Right cardiac atrium (tissue), 5 donors: Measurements from ENCODE around the gene FAM162A. TPM values are rescaled to one million over a fixed set of nuclear protein-coding genes. Genes with fewer than 3 reads are reported as not detected.
A peak's percentile ranks its signal among the peaks of the same experiment; 100 is the strongest.

Source experiments
- ATAC-seq, 2 donors: fragments of 200-7000 bp; cut with Tn5 transposase; one replicate each; pipeline versions ENCODE4 v1.8.0 to v1.9.1; 2020; ENCODE audit warnings: moderate library complexity in 2 of 2, mild to moderate bottlenecking in 1 of 2
- DNase-seq, 3 donors: peaks; one replicate each; pipeline ENCODE4 v3.0.0-alpha.2; 2020
- H3K27ac ChIP-seq: one replicate; pipeline ENCODE4 v1.5.1; 2013; ENCODE audit warnings: mild to moderate bottlenecking, low read length, control low read depth, moderate library complexity
- H3K27me3 ChIP-seq: one replicate; pipeline ENCODE4 v1.6.1; 2013; ENCODE audit not compliant: control insufficient read depth, insufficient read depth
- H3K4me1 ChIP-seq: one replicate; pipeline ENCODE4 v1.6.1; 2013; ENCODE audit warnings: low read length; ENCODE audit not compliant: control insufficient read depth, insufficient read depth
- H3K4me3 ChIP-seq: one replicate; pipeline ENCODE4 v1.5.1; 2013; ENCODE audit warnings: low read length, control low read depth
- H3K9me3 ChIP-seq: one replicate; pipeline ENCODE4 v1.6.1; 2013; ENCODE audit warnings: low read length; ENCODE audit not compliant: control insufficient read depth
- WGBS: extraction: QIAGEN DNeasy Blood & Tissue Kit; methylation state at CpG from one replicate; pipeline ENCODE4 v1.1.7; 2013; 5-methylcytosine and 5-hydroxymethylcytosine counted together
- intact Hi-C, 4 donors: fragments of 100-400 bp; cut with DNase I; formaldehyde crosslinking; loops; one replicate each; pipeline versions ENCODE4 v1.11.0 to v1.14.0; 2022 to 2023
- polyA plus RNA-seq: library from polyadenylated mRNA; stranded (reverse); fragments of 200-250 nt; gene quantifications from one replicate; pipeline ENCODE4 v1.2.3, GENCODE V29; 2013
- total RNA-seq, 4 donors: library from RNA; stranded (reverse); fragmentation: NEBNext Ultra II Directional; extraction: Animal tissue kit (Norgen Biotek cat#: 25700); gene quantifications; one replicate each; pipeline ENCODE4 v1.2.1, GENCODE V29; 2021
- donor health status: healthy with polysubstance abuse.
- donor health status: DM: no; HTN: yes; CAD: no.
- donor health status: DM: no; HTN: no; CAD: no.
- donor health status: DM: no; HTN: yes; CAD: no; lungs with severe emphysema.
- donor health status: DM: yes; HTN: yes; CAD: no.

The FAM162A gene
- total and polyA plus RNA-seq, 5 donors = 134 to 300 (median 155) TPM

- H3K27ac ChIP-seq = no peak overlapping the region
- no peaks in the 10 kb centered on the region for H3K9me3 ChIP-seq
- H3K27me3 ChIP-seq = no peaks in the 10 kb centered on the region
- DNase-seq (no peak), ATAC-seq (no peak)
- no peak overlapping the region for H3K4me3 ChIP-seq
- H3K4me1 ChIP-seq = no peaks in the 10 kb centered on the region
- intact Hi-C loops = no loop called here
- 83% methylated on average over 6 of the region's 6 CpGs for WGBS
Measured at GRCh38 chr3:122403489-122403888, 19.5 kb downstream of the FAM162A start.

GRCh38 chr3:122405015-122405414 lies 21.0 kb downstream of the FAM162A start:
- no peak for ATAC-seq
- 87% methylated on average over 3 of the region's 3 CpGs for WGBS
- no peak overlapping the region for H3K27ac ChIP-seq
- intact Hi-C loops = no loop called here
- H3K27me3 ChIP-seq = no peaks in the 10 kb centered on the region
- no peak for DNase-seq
- H3K4me3 ChIP-seq = no peak overlapping the region
- H3K9me3 ChIP-seq = no peaks in the 10 kb centered on the region
- H3K4me1 ChIP-seq = no peaks in the 10 kb centered on the region

- 84% methylated on average over 4 of the region's 4 CpGs for WGBS
- Histone ChIP-seq H3K4me3 (no peak overlapping the region), H3K4me1 (no peaks in the 10 kb centered on the region), H3K9me3 (no peaks in the 10 kb centered on the region), H3K27me3 (no peaks in the 10 kb centered on the region), H3K27ac (no peak overlapping the region)
- DNase-seq (no peak), ATAC-seq (no peak)
- intact Hi-C loops = no loop called here
Measured at GRCh38 chr3:122406198-122406597, 22.2 kb downstream of the FAM162A start.

- DNase-seq (no peak), ATAC-seq (no peak)
- H3K27me3 ChIP-seq = no peaks in the 10 kb centered on the region
- no peaks in the 10 kb centered on the region for H3K4me1 ChIP-seq
- H3K27ac ChIP-seq = no peak overlapping the region
- 91% methylated on average over 1 of the region's 1 CpG for WGBS
- no peaks in the 10 kb centered on the region for H3K9me3 ChIP-seq
- intact Hi-C loops = no loop called here
- H3K4me3 ChIP-seq = no peak overlapping the region
Measured at GRCh38 chr3:122407946-122408345, 24.0 kb downstream of the FAM162A start.

- Histone ChIP-seq H3K4me3 (no peak overlapping the region), H3K27ac (no peak overlapping the region), H3K27me3 (no peaks in the 10 kb centered on the region), H3K4me1 (no peaks in the 10 kb centered on the region), H3K9me3 (no peaks in the 10 kb centered on the region)
- ATAC-seq (no peak), DNase-seq (no peak)
- WGBS = 75% methylated on average over 6 of the region's 6 CpGs
- intact Hi-C loops = no loop called here
Measured at GRCh38 chr3:122409446-122409845, 25.5 kb downstream of the FAM162A start.

GRCh38 chr3:122410111-122410510 lies 26.1 kb downstream of the FAM162A start:
- Histone ChIP-seq H3K4me3 (no peak overlapping the region), H3K27ac (no peak overlapping the region), H3K4me1 (peaks cover under 1% of the 10 kb centered on the region), H3K27me3 (no peaks in the 10 kb centered on the region), H3K9me3 (no peaks in the 10 kb centered on the region)
- ATAC-seq (no peak), DNase-seq (no peak)
- intact Hi-C loops = loop anchor here in 1 of 4 donors (10.0 kb wide), 1 partner anchor 265 kb away; no protein-coding TSS in a partner anchor
- WGBS = 87% methylated on average over 4 of the region's 4 CpGs

GRCh38 chr3:122410639-122411038 lies 26.7 kb downstream of the FAM162A start:
- DNase-seq (no peak), ATAC-seq (no peak)
- H3K27ac ChIP-seq = no peak overlapping the region
- H3K27me3 ChIP-seq = no peaks in the 10 kb centered on the region
- H3K4me1 ChIP-seq = peaks cover 3% of the 10 kb centered on the region
- H3K9me3 ChIP-seq = no peaks in the 10 kb centered on the region
- WGBS = 89% methylated on average over 6 of the region's 6 CpGs
- intact Hi-C loops = loop anchor here in 1 of 4 donors (10.0 kb wide), 1 partner anchor 264 kb away; no protein-coding TSS in a partner anchor
- H3K4me3 ChIP-seq = no peak overlapping the region

- WGBS = 94% methylated on average over 3 of the region's 3 CpGs
- no peak for ATAC-seq
Measured at GRCh38 chr3:122414391-122414790, 30.4 kb downstream of the FAM162A start.

GRCh38 chr3:122415104-122415744 lies 31.2 kb downstream of the FAM162A start:
- Histone ChIP-seq H3K9me3 (no peaks in the 10 kb centered on the region), H3K27ac (peak overlapping the region; percentile 77), H3K27me3 (no peaks in the 10 kb centered on the region), H3K4me3 (peak overlapping the region; percentile 97), H3K4me1 (peaks cover 7% of the 10 kb centered on the region)
- ATAC-seq (peak; percentile 21 to 43), DNase-seq (no peak)
- WGBS = 22% methylated on average over 10 of the region's 10 CpGs
- intact Hi-C loops = loop anchor here in 1 of 4 donors (10.0 kb wide), 1 partner anchor 260 kb away; no protein-coding TSS in a partner anchor

More at GRCh38 chr3:122414391-122414790, 30.4 kb downstream of the FAM162A start:
- no peak overlapping the region for H3K4me3 ChIP-seq
- intact Hi-C loops = loop anchor here in 1 of 4 donors (10.0 kb wide), 1 partner anchor 260 kb away; no protein-coding TSS in a partner anchor
- no peaks in the 10 kb centered on the region for H3K27me3 ChIP-seq
- H3K4me1 ChIP-seq = peaks cover 7% of the 10 kb centered on the region
- DNase-seq = no peak
- no peak overlapping the region for H3K27ac ChIP-seq
- H3K9me3 ChIP-seq = no peaks in the 10 kb centered on the region

GRCh38 chr3:122415762-122416654 lies 32.0 kb downstream of the FAM162A start, which contains the start of gene WDR5B:
Gene WDR5B (minus strand): TSS chr3:122416062. CDS start chr3:122415528, 534 bp downstream.
- peak; percentile 97 to 98 (median 98) for DNase-seq
- Histone ChIP-seq H3K27me3 (no peaks in the 10 kb centered on the region), H3K9me3 (no peaks in the 10 kb centered on the region), H3K27ac (peak within 1 kb of the TSS; percentile 95), H3K4me3 (peak within 1 kb of the TSS; percentile 97), H3K4me1 (peaks cover 7% of the 10 kb centered on the region)
- under 1% methylated on average over 48 of the region's 48 CpGs for WGBS
- ATAC-seq = peak; percentile 97 to 98
- intact Hi-C loops = loop anchor here in 1 of 4 donors (10.0 kb wide), 1 partner anchor 259 kb away; no protein-coding TSS in a partner anchor

- intact Hi-C loops = loop anchor here in 1 of 4 donors (10.0 kb wide), 1 partner anchor 258 kb away; no protein-coding TSS in a partner anchor
- H3K4me1 ChIP-seq = peaks cover 7% of the 10 kb centered on the region
- no peaks in the 10 kb centered on the region for H3K27me3 ChIP-seq
- DNase-seq (no peak), ATAC-seq (no peak)
- peak overlapping the region; percentile 97 for H3K4me3 ChIP-seq
- H3K27ac ChIP-seq = no peak overlapping the region
- no peaks in the 10 kb centered on the region for H3K9me3 ChIP-seq
- 56% methylated on average over 14 of the region's 14 CpGs for WGBS
Measured at GRCh38 chr3:122416966-122417365, 33.0 kb downstream of the FAM162A start.
